Thyroid gland (tissue), 4 donors: ENCODE data around the gene PER2. TPM values are rescaled to one million over a fixed set of nuclear protein-coding genes. Genes with fewer than 3 reads are reported as not detected.

Experiments
- DNase-seq, 2 donors: peaks; one replicate each; pipeline ENCODE4 v3.0.0-alpha.2; 2019
- H3K27ac ChIP-seq, 3 donors: fragments of 200-600 bp; sonication (generic); 1 replicate in 2 of 3; 2 replicates in 1 of 3; pipeline ENCODE4 v1.5.1; 2016 to 2019; ENCODE audit warnings: mild to moderate bottlenecking in 1 of 3, moderate library complexity in 1 of 3
- H3K27me3 ChIP-seq: fragments of 200-600 bp; sonication (generic); one replicate; pipeline ENCODE4 v1.5.1; 2019
- H3K36me3 ChIP-seq, 2 donors: fragments of 200-600 bp; sonication (generic); one replicate each; pipeline ENCODE4 v1.5.1; 2016 to 2019
- H3K4me1 ChIP-seq, 2 donors: fragments of 200-600 bp; sonication (generic); one replicate each; pipeline ENCODE4 v1.5.1; 2017 to 2019
- H3K4me3 ChIP-seq, 3 donors: fragments of 200-600 bp; sonication (generic); replicated peaks in 1 of 3; 1 replicate in 2 of 3; 2 replicates in 1 of 3; pipeline ENCODE4 v1.5.1; 2016; ENCODE audit warnings: mild to moderate bottlenecking in 1 of 3
- H3K9me3 ChIP-seq: fragments of 200-600 bp; sonication (generic); one replicate; pipeline ENCODE4 v1.5.1; 2017
- CTCF ChIP-seq, 6 experiments: fragments of 200-600 bp in 3 of 6; fragments of 450-650 bp in 3 of 6; sonication (generic) in 3 of 6; IDR thresholded peaks; one replicate each; pipeline ENCODE4 v1.5.1; 2016 to 2019; ENCODE audit warnings: antibody characterized with exemption in 6 of 6, mild to moderate bottlenecking in 2 of 6, inconsistent platforms in 1 of 6, moderate library complexity in 1 of 6
- POLR2A ChIP-seq, 2 donors: fragments of 450-650 bp; IDR thresholded peaks; one replicate each; pipeline ENCODE4 v1.6.1; 2017; ENCODE audit warnings: antibody characterized with exemption in 2 of 2, mild to moderate bottlenecking in 2 of 2, moderate library complexity in 1 of 2
- WGBS, 2 donors: methylation state at CpG; one replicate each; pipeline ENCODE4 v1.1.5; 2017; 5-methylcytosine and 5-hydroxymethylcytosine counted together
- intact Hi-C: fragments of 100-400 bp; cut with DNase I; formaldehyde crosslinking; loops from one replicate; pipeline ENCODE4 v1.15.1; 2023
- total RNA-seq, 4 donors: library from RNA; depleted of rRNA; stranded (reverse); fragments of >200 nt; gene quantifications; one replicate each; pipeline ENCODE4 v1.2.3, GENCODE V29; 2016

Gene PER2
- total RNA-seq, 4 donors from 2014 or later = 6.5 to 17.6 (median 9.6) TPM

GRCh38 chr2:238255636-238256035 lies 32.8 kb downstream of the PER2 start:
- Histone ChIP-seq H3K36me3 (peaks cover 44 to 56% of the 10 kb centered on the region in 2 donors), H3K4me3 (no peak overlapping the region)

GRCh38 chr2:238255151-238255551 lies 33.3 kb downstream of the PER2 start:
- intact Hi-C loops = loop anchor here (10.0 kb wide), 1 partner anchor 290 kb away; the partner anchor contains the start of gene UBE2F
- H3K36me3 ChIP-seq = peaks cover 47 to 61% of the 10 kb centered on the region in 2 donors
- TF ChIP-seq POLR2A (IDR thresholded peaks at IDR 0.05) (no peak), CTCF (IDR thresholded peaks at IDR 0.05) (no peak)

More at GRCh38 chr2:238255636-238256035, 32.8 kb downstream of the PER2 start:
- WGBS, 2 donors = 91 to 96% methylated on average over 8 of the region's 8 CpGs
- H3K27me3 ChIP-seq = no peaks in the 10 kb centered on the region
- no peaks in the 10 kb centered on the region for H3K9me3 ChIP-seq
- H3K27ac ChIP-seq = no peak overlapping the region
- intact Hi-C loops = loop anchor here (10.0 kb wide), 1 partner anchor 291 kb away; the partner anchor contains the start of gene UBE2F
- TF ChIP-seq CTCF (IDR thresholded peaks at IDR 0.05) (no peak), POLR2A (IDR thresholded peaks at IDR 0.05) (no peak)
- peaks cover 5 to 8% of the 10 kb centered on the region in 2 donors for H3K4me1 ChIP-seq
- DNase-seq = no peak

GRCh38 chr2:238254095-238254723 lies 34.2 kb downstream of the PER2 start:
- Histone ChIP-seq H3K9me3 (no peaks in the 10 kb centered on the region), H3K4me1 (no peaks in the 10 kb centered on the region), H3K27me3 (no peaks in the 10 kb centered on the region), H3K36me3 (peaks cover 49 to 69% of the 10 kb centered on the region in 2 donors), H3K4me3 (no peak overlapping the region), H3K27ac (no peak overlapping the region)
- intact Hi-C loops = loop anchor here (10.0 kb wide), 1 partner anchor 289 kb away; the partner anchor contains the start of gene UBE2F
- no peak for TF ChIP-seq CTCF (IDR thresholded peaks at IDR 0.05)
- TF ChIP-seq POLR2A (IDR thresholded peaks at IDR 0.05) = no peak
- no peak for DNase-seq
- WGBS, 2 donors = 81 to 86% methylated on average over 4 of the region's 4 CpGs

More at GRCh38 chr2:238255151-238255551, 33.3 kb downstream of the PER2 start:
- no peaks in the 10 kb centered on the region for H3K27me3 ChIP-seq
- no peak overlapping the region for H3K27ac ChIP-seq
- peaks cover under 1 to 3% of the 10 kb centered on the region in 2 donors for H3K4me1 ChIP-seq
- no peaks in the 10 kb centered on the region for H3K9me3 ChIP-seq
- 82 to 89% methylated on average over 5 of the region's 6 CpGs for WGBS, 2 donors
- no peak for DNase-seq
- no peak overlapping the region for H3K4me3 ChIP-seq

GRCh38 chr2:238252766-238253630 lies 35.4 kb downstream of the PER2 start:
- DNase-seq = no peak
- no peak overlapping the region for H3K4me3 ChIP-seq
- WGBS, 2 donors = 96% methylated on average over 32 to 33 of the region's 35 CpGs
- no peaks in the 10 kb centered on the region for H3K9me3 ChIP-seq
- H3K4me1 ChIP-seq = no peaks in the 10 kb centered on the region
- H3K27ac ChIP-seq = no peak overlapping the region
- peaks cover 49 to 69% of the 10 kb centered on the region in 2 donors for H3K36me3 ChIP-seq
- no peaks in the 10 kb centered on the region for H3K27me3 ChIP-seq
- TF ChIP-seq CTCF (IDR thresholded peaks at IDR 0.05) = no peak
- no peak for TF ChIP-seq POLR2A (IDR thresholded peaks at IDR 0.05)
- intact Hi-C loops = loop anchor here (10.0 kb wide), 1 partner anchor 288 kb away; the partner anchor contains the start of gene UBE2F
